Ascending aorta (tissue), 2 donors: ENCODE measurements around the gene OLIG2. TPM values are rescaled to one million over a fixed set of nuclear protein-coding genes. Genes with fewer than 3 reads are reported as not detected.

Experiments used
- DNase-seq, 2 donors: peaks; one replicate each; pipeline ENCODE4 v3.0.0-alpha.2; 2019; ENCODE audit warnings: low spot score in 2 of 2
- H3K27ac ChIP-seq, 2 donors: fragments of 200-600 bp; sonication (generic); one replicate each; pipeline ENCODE4 v1.5.1; 2016 to 2017; ENCODE audit warnings: mild to moderate bottlenecking in 1 of 2
- H3K27me3 ChIP-seq: fragments of 200-600 bp; sonication (generic); one replicate; pipeline ENCODE4 v1.5.1; 2017
- H3K36me3 ChIP-seq, 2 donors: fragments of 200-600 bp; sonication (generic); one replicate each; pipeline ENCODE4 v1.5.1; 2016
- H3K4me1 ChIP-seq, 2 donors: fragments of 200-600 bp; sonication (generic); one replicate each; pipeline ENCODE4 v1.5.1; 2016 to 2017; ENCODE audit warnings: mild to moderate bottlenecking in 1 of 2
- H3K4me3 ChIP-seq, 2 donors: fragments of 200-600 bp; sonication (generic); one replicate each; pipeline ENCODE4 v1.5.1; 2016 to 2017; ENCODE audit warnings: mild to moderate bottlenecking in 1 of 2
- H3K9me3 ChIP-seq, 2 donors: fragments of 200-600 bp; sonication (generic); one replicate each; pipeline ENCODE4 v1.5.1; 2016
- CTCF ChIP-seq, 3 experiments: fragments of 200-600 bp in 2 of 3; fragments of 450-650 bp in 1 of 3; sonication (generic) in 2 of 3; IDR thresholded peaks; one replicate each; pipeline ENCODE4 v1.5.1; 2016 to 2019; ENCODE audit warnings: antibody characterized with exemption in 3 of 3, mild to moderate bottlenecking in 1 of 3, moderate library complexity in 1 of 3
- intact Hi-C: fragments of 100-400 bp; cut with DNase I; formaldehyde crosslinking; loops from one replicate; pipeline ENCODE4 v1.15.1; 2023
- total RNA-seq: library from RNA; depleted of rRNA; stranded (reverse); fragments of >200 nt; gene quantifications from one replicate; pipeline ENCODE4 v1.1.0, GENCODE V29; 2016

Gene OLIG2
- total RNA-seq, 1 donor from 2014 or later: not detected

- H3K27me3 ChIP-seq: no peaks in the 10 kb centered on the region
- no peaks in the 10 kb centered on the region for H3K9me3 ChIP-seq
- TF ChIP-seq CTCF (IDR thresholded peaks at IDR 0.05): no peak
- H3K4me1 ChIP-seq: no peaks in the 10 kb centered on the region
- no peak for DNase-seq
- H3K36me3 ChIP-seq: no peaks in the 10 kb centered on the region
- H3K4me3 ChIP-seq: no peak overlapping the region
- no peak overlapping the region for H3K27ac ChIP-seq
- intact Hi-C loops: no loop called here
Measured at GRCh38 chr21:33055991-33056390, 30.3 kb downstream of the OLIG2 start.

GRCh38 chr21:33057385-33057940 lies 31.7 kb downstream of the OLIG2 start:
- intact Hi-C loops: no loop called here
- H3K4me3 ChIP-seq: no peak overlapping the region
- H3K9me3 ChIP-seq: no peaks in the 10 kb centered on the region
- H3K27me3 ChIP-seq: no peaks in the 10 kb centered on the region
- H3K4me1 ChIP-seq: no peaks in the 10 kb centered on the region
- no peak overlapping the region for H3K27ac ChIP-seq
- H3K36me3 ChIP-seq: no peaks in the 10 kb centered on the region
- no peak for TF ChIP-seq CTCF (IDR thresholded peaks at IDR 0.05)
- DNase-seq: no peak

GRCh38 chr21:33058527-33058926 lies 32.8 kb downstream of the OLIG2 start:
- no peak for TF ChIP-seq CTCF (IDR thresholded peaks at IDR 0.05)
- Histone ChIP-seq H3K36me3 (no peaks in the 10 kb centered on the region), H3K27ac (no peak overlapping the region), H3K4me3 (no peak overlapping the region), H3K27me3 (no peaks in the 10 kb centered on the region), H3K9me3 (no peaks in the 10 kb centered on the region), H3K4me1 (no peaks in the 10 kb centered on the region)
- intact Hi-C loops: no loop called here
- DNase-seq: no peak

- intact Hi-C loops: no loop called here
- no peaks in the 10 kb centered on the region for H3K36me3 ChIP-seq
- no peak overlapping the region for H3K27ac ChIP-seq
- H3K9me3 ChIP-seq: no peaks in the 10 kb centered on the region
- H3K4me3 ChIP-seq: no peak overlapping the region
- H3K27me3 ChIP-seq: no peaks in the 10 kb centered on the region
- H3K4me1 ChIP-seq: no peaks in the 10 kb centered on the region
- TF ChIP-seq CTCF (IDR thresholded peaks at IDR 0.05): no peak
- DNase-seq: no peak
Measured at GRCh38 chr21:33058957-33059356, 33.2 kb downstream of the OLIG2 start.

GRCh38 chr21:33059380-33059841 lies 33.7 kb downstream of the OLIG2 start:
- Histone ChIP-seq H3K36me3 (no peaks in the 10 kb centered on the region), H3K9me3 (no peaks in the 10 kb centered on the region), H3K27ac (no peak overlapping the region), H3K27me3 (no peaks in the 10 kb centered on the region), H3K4me3 (no peak overlapping the region), H3K4me1 (no peaks in the 10 kb centered on the region)
- intact Hi-C loops: no loop called here
- no peak for DNase-seq
- no peak for TF ChIP-seq CTCF (IDR thresholded peaks at IDR 0.05)

DNA sequence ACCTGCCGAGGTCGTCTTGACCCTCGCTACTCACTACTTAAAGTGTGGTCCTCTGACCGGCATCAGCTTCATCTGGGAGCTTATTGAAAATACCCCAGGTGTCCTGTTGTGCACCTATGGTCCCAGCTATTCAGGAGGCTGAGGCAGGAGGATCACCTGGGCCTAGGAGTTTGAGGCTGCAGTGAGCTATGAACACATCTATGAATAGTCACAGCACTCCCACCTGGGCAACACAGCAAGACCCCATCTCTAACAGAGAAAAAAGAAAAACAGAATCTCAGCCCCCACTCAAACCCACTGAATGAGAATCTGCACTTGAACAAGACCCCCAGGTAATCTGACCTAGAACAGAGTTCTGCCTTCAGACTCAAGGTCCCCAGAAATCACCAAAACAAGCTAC lies 35.5 kb downstream of the OLIG2 start:
- TF ChIP-seq CTCF (IDR thresholded peaks at IDR 0.05): no peak
- no peak overlapping the region for H3K27ac ChIP-seq
- no peaks in the 10 kb centered on the region for H3K27me3 ChIP-seq
- no peaks in the 10 kb centered on the region for H3K4me1 ChIP-seq
- DNase-seq: no peak
- H3K4me3 ChIP-seq: no peak overlapping the region
- intact Hi-C loops: no loop called here
- no peaks in the 10 kb centered on the region for H3K36me3 ChIP-seq
- H3K9me3 ChIP-seq: no peaks in the 10 kb centered on the region
